Keratinocyte (primary cell): ENCODE results near the gene LINGO1. TPM values are rescaled to one million over a fixed set of nuclear protein-coding genes. Genes with fewer than 3 reads are reported as not detected.

Experiments used
- DNase-seq: peaks from one replicate; pipeline ENCODE4 v3.0.0-alpha.2; 2011; ENCODE audit warnings: low read depth, missing footprints, low spot score
- FAIRE-seq: peaks from 2 replicates; lab custom pipeline; 2011; peaks lifted over from hg19 to GRCh38; lab: Jason Lieb, UNC
- H2AFZ ChIP-seq: 2 replicates; pipeline ENCODE4 v1.6.0; 2012; ENCODE audit warnings: low read length, control low read depth, inconsistent platforms; ENCODE audit not compliant: control insufficient read depth
- H3K27ac ChIP-seq: 2 replicates; pipeline ENCODE4 v1.5.1; 2011; ENCODE audit warnings: low read length; ENCODE audit not compliant: control insufficient read depth, insufficient read depth
- H3K27me3 ChIP-seq: 3 replicates; pipeline ENCODE4 v1.6.0; 2011; ENCODE audit warnings: low read length; ENCODE audit not compliant: control insufficient read depth, insufficient read depth; ENCODE audit errors: extremely low read depth
- H3K36me3 ChIP-seq, 2 experiments: 2 replicates in 1 of 2; 3 replicates in 1 of 2; pipeline ENCODE4 v1.5.1; 2011; ENCODE audit warnings: low read length in 2 of 2, mild to moderate bottlenecking in 1 of 2; ENCODE audit not compliant: control insufficient read depth in 2 of 2, insufficient read depth in 2 of 2; ENCODE audit errors: extremely low read depth in 1 of 2
- H3K4me1 ChIP-seq: 3 replicates; pipeline ENCODE4 v1.5.1; 2011; ENCODE audit warnings: low read length; ENCODE audit not compliant: control insufficient read depth, insufficient read depth; ENCODE audit errors: extremely low read depth
- H3K4me2 ChIP-seq: 3 replicates; pipeline ENCODE4 v1.6.0; 2011; ENCODE audit warnings: low read depth, low read length; ENCODE audit not compliant: control insufficient read depth, insufficient read depth; ENCODE audit errors: extremely low read depth
- H3K4me3 ChIP-seq, 3 experiments: fragments of 200-600 bp in 1 of 3; sonication (generic) in 1 of 3; 2 replicates in 2 of 3; 3 replicates in 1 of 3; pipeline ENCODE4 v1.5.1; 2011 to 2016; ENCODE audit warnings: low read length in 3 of 3, mild to moderate bottlenecking in 3 of 3, control low read depth in 2 of 3, inconsistent platforms in 1 of 3, low read depth in 1 of 3, mixed read lengths in 1 of 3, mixed run types in 1 of 3, moderate library complexity in 1 of 3; ENCODE audit not compliant: control insufficient read depth in 2 of 3, insufficient read depth in 2 of 3; ENCODE audit errors: extremely low read depth in 1 of 3
- H3K79me2 ChIP-seq: 2 replicates; pipeline ENCODE4 v1.6.0; 2012; ENCODE audit warnings: low read length; ENCODE audit not compliant: control insufficient read depth, insufficient read depth
- H3K9ac ChIP-seq: 3 replicates; pipeline ENCODE4 v1.6.0; 2011; ENCODE audit warnings: low read length; ENCODE audit not compliant: control insufficient read depth, insufficient read depth; ENCODE audit errors: extremely low read depth
- H3K9me1 ChIP-seq: 3 replicates; pipeline ENCODE4 v1.6.0; 2011; ENCODE audit warnings: low read length; ENCODE audit not compliant: control insufficient read depth, insufficient read depth; ENCODE audit errors: extremely low read depth
- H3K9me3 ChIP-seq: 2 replicates; pipeline ENCODE4 v1.5.1; 2012; ENCODE audit warnings: low read depth, low read length; ENCODE audit not compliant: control insufficient read depth
- H4K20me1 ChIP-seq: 3 replicates; pipeline ENCODE4 v1.6.0; 2011; ENCODE audit warnings: low read length; ENCODE audit not compliant: control insufficient read depth, insufficient read depth; ENCODE audit errors: extremely low read depth
- EZH2 ChIP-seq: IDR thresholded peaks from one replicate; pipeline ENCODE4 v1.6.1; 2012; ENCODE audit warnings: inconsistent platforms, mild to moderate bottlenecking, low read length, moderate library complexity
- dilution Hi-C: fragments of 300-500 bp; cut with MboI; formaldehyde crosslinking; loops from one replicate; pipeline ENCODE4 v1.7.0; 2020; ENCODE audit warnings: low sequenced_read_pairs; ENCODE audit not compliant: extremely low pct_ligation_motif_present
- polyA minus RNA-seq, 3 experiments: library from RNA; depleted of rRNA, polyadenylated mRNA; stranded (reverse); fragments of >200 nt; gene quantifications; 1 replicate in 1 of 3; 2 replicates in 1 of 3; 3 replicates in 1 of 3; pipeline ENCODE4 v1.2.3, GENCODE V29; 2011
- polyA plus RNA-seq, 5 experiments: library from polyadenylated mRNA; depleted of rRNA in 3 of 5; stranded (reverse) in 3 of 5; stranded (forward) in 1 of 5; unstranded in 1 of 5; fragments of >200 nt; gene quantifications; 1 replicate in 1 of 5; 2 replicates in 3 of 5; 3 replicates in 1 of 5; pipeline versions ENCODE4 v1.2.1 to v1.2.3, GENCODE V29; 2011 to 2012; ENCODE audit warnings: missing spikeins in 2 of 5, low read depth in 1 of 5, low replicate concordance in 1 of 5
- TF ChIP-seq, protein P1 (sequence below), 3 experiments: IDR thresholded peaks in 1 of 3; conservative IDR thresholded peaks in 1 of 3; optimal IDR thresholded peaks in 1 of 3; 2 replicates in 2 of 3; 3 replicates in 1 of 3; pipeline versions ENCODE3 to v1.5.1; 2011; ENCODE audit warnings: low read length in 3 of 3, mild to moderate bottlenecking in 3 of 3, moderate library complexity in 2 of 3, control low read depth in 1 of 3, inconsistent platforms in 1 of 3; ENCODE audit not compliant: insufficient read depth in 2 of 3; ENCODE audit errors: extremely low read depth in 1 of 3

LINGO1 gene, protein sequence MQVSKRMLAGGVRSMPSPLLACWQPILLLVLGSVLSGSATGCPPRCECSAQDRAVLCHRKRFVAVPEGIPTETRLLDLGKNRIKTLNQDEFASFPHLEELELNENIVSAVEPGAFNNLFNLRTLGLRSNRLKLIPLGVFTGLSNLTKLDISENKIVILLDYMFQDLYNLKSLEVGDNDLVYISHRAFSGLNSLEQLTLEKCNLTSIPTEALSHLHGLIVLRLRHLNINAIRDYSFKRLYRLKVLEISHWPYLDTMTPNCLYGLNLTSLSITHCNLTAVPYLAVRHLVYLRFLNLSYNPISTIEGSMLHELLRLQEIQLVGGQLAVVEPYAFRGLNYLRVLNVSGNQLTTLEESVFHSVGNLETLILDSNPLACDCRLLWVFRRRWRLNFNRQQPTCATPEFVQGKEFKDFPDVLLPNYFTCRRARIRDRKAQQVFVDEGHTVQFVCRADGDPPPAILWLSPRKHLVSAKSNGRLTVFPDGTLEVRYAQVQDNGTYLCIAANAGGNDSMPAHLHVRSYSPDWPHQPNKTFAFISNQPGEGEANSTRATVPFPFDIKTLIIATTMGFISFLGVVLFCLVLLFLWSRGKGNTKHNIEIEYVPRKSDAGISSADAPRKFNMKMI
- polyA plus RNA-seq (0.06 TPM in 1 of 3 replicates, not detected in the others), polyA minus RNA-seq (not detected in 3 replicates)
- not detected for polyA plus RNA-seq (2011; ENCODE audit: low read depth)
- polyA plus RNA-seq (2011; cell fraction: cytosol; rRNA removed), result 0.13 TPM in 1 of 2 replicates, not detected in the other
- 0.31 TPM in 1 of 2 replicates, not detected in the other for polyA plus RNA-seq (2011; cell fraction: nucleus; rRNA removed)
- 0.07 TPM in 1 of 2 replicates, not detected in the other for polyA plus RNA-seq (2012; ENCODE audit: low replicate concordance)
- polyA minus RNA-seq (2011; cell fraction: cytosol; rRNA and poly(A)+ RNA removed), result not detected
- polyA minus RNA-seq (2011; cell fraction: nucleus; rRNA and poly(A)+ RNA removed), result not detected in 2 replicates

DNA sequence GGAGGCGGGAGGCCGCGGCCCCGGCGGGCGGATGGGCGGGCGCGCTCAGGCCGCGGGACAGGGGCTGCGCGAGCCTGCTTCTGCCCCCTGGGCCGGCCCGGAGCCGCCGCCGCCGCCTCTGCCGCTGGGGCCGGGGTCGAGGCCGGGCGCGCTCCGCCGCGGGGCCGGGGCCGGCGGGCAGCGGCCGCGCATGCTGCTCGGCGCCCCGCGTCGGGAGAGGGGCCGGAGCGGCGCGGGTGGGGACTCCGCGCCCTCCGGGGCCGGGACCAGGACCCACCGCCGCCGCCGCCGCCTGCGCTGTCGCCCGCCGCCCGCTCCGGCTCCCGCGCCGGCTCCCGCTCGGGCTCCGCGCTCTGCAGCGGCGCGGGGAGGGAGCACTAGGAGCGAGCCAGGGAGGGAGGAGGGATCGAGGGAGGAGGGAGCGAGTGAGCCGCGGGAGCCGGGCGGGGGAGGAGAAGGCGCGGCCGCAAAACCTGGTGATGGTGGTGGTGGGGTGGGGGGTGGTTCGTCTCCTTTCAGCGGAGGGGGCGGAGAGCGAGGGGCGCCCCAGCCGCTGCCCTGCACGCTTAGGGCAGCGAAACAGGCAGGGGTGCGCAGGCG is at the start of gene LINGO1:
LINGO1 (minus strand) TSS at position 379 of the 600 bp plus-strand sequence. CDS start 597 bp downstream, outside the sequence.
- Histone ChIP-seq H3K27me3 (peaks cover 54% of the 10 kb centered on the region), H3K4me3 (peak within 1 kb of the TSS; percentile 35 to 64 (median 55)), H3K9ac (peak within 1 kb of the TSS; percentile 22), H3K4me1 (peaks cover 4% of the 10 kb centered on the region), H3K27ac (no peak within 1 kb of the TSS), H3K4me2 (peak within 1 kb of the TSS; percentile 88), H3K9me3 (no peaks in the 10 kb centered on the region), H3K36me3 (no peaks in the 10 kb centered on the region), H2AFZ (peak within 1 kb of the TSS; percentile 84), H4K20me1 (no peaks in the 10 kb centered on the region), H3K79me2 (no peaks in the 10 kb centered on the region), H3K9me1 (no peaks in the 10 kb centered on the region)
- no peak for DNase-seq
- TF ChIP-seq, protein P1, sequence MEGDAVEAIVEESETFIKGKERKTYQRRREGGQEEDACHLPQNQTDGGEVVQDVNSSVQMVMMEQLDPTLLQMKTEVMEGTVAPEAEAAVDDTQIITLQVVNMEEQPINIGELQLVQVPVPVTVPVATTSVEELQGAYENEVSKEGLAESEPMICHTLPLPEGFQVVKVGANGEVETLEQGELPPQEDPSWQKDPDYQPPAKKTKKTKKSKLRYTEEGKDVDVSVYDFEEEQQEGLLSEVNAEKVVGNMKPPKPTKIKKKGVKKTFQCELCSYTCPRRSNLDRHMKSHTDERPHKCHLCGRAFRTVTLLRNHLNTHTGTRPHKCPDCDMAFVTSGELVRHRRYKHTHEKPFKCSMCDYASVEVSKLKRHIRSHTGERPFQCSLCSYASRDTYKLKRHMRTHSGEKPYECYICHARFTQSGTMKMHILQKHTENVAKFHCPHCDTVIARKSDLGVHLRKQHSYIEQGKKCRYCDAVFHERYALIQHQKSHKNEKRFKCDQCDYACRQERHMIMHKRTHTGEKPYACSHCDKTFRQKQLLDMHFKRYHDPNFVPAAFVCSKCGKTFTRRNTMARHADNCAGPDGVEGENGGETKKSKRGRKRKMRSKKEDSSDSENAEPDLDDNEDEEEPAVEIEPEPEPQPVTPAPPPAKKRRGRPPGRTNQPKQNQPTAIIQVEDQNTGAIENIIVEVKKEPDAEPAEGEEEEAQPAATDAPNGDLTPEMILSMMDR (optimal IDR thresholded peaks at IDR 0.05 in 1 of 3, IDR thresholded peaks at IDR 0.05 in 1 of 3, conservative IDR thresholded peaks at IDR 0.05 in 1 of 3; ENCODE audit: extremely low read depth in 1 of 3, insufficient read depth in 2 of 3, low read length in 3 of 3), result no peak
- dilution Hi-C loops, result no loop called here
- no peak for FAIRE-seq

DNA sequence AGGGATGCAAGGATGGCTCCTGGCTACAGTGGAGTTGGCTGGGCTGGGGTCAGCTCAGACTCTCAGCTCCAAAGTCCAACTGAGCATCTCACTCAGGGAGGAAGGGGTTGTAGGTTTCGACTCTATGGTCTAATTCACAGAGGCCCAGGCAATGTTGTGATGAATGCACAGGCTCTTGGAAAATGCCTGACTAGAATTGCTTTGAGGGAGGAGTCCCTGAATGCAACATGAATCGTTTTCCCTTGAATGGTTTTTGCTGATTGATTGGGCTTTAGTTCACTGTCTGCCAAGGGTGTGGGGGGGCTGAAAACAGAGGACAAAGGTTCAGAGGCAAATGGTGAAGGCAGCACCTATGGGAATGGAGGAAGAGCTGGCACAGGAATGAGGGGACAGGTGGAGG is 48.6 kb upstream of the LINGO1 start:
- FAIRE-seq, result no peak

More for the DNA sequence above, 48.6 kb upstream of the LINGO1 start:
- Histone ChIP-seq H3K4me1 (no peaks in the 10 kb centered on the region), H3K9me3 (no peaks in the 10 kb centered on the region), H3K9me1 (no peaks in the 10 kb centered on the region), H3K36me3 (no peaks in the 10 kb centered on the region), H3K4me3 (no peak overlapping the region), H3K4me2 (no peak overlapping the region), H3K27ac (no peak overlapping the region), H2AFZ (no peak overlapping the region), H3K79me2 (no peaks in the 10 kb centered on the region), H3K9ac (no peak overlapping the region), H4K20me1 (no peaks in the 10 kb centered on the region), H3K27me3 (peaks cover 8% of the 10 kb centered on the region)
- TF ChIP-seq, protein P1 (optimal IDR thresholded peaks at IDR 0.05 in 1 of 3, IDR thresholded peaks at IDR 0.05 in 1 of 3, conservative IDR thresholded peaks at IDR 0.05 in 1 of 3; ENCODE audit: extremely low read depth in 1 of 3, insufficient read depth in 2 of 3, low read length in 3 of 3), result no peak
- no peak for TF ChIP-seq EZH2
- dilution Hi-C loops, result no loop called here
- DNase-seq, result no peak
